Fibroblast of lung (primary cell): Measurements from ENCODE around the gene KIAA1671.
"Not testable (repeated sequence)": the region's sequence is repeated elsewhere in the genome, so short reads cannot be mapped to it uniquely, and the experiment has no call there.

Experiments used
- EZH2 ChIP-seq: IDR thresholded peaks from 2 replicates; pipeline ENCODE4 v1.5.1; 2012; ENCODE audit warnings: low read length, control low read depth, mild to moderate bottlenecking; ENCODE audit errors: missing control alignments
- TF ChIP-seq, protein P1 (sequence below), 2 donors: IDR thresholded peaks in 1 of 2; conservative IDR thresholded peaks in 1 of 2; 1 replicate in 1 of 2; 2 replicates in 1 of 2; pipeline ENCODE4 v1.5.1; 2011 to 2012; ENCODE audit warnings: low read length in 2 of 2, control low read depth in 1 of 2, inconsistent platforms in 1 of 2, low read depth in 1 of 2, mild to moderate bottlenecking in 1 of 2

DNA sequence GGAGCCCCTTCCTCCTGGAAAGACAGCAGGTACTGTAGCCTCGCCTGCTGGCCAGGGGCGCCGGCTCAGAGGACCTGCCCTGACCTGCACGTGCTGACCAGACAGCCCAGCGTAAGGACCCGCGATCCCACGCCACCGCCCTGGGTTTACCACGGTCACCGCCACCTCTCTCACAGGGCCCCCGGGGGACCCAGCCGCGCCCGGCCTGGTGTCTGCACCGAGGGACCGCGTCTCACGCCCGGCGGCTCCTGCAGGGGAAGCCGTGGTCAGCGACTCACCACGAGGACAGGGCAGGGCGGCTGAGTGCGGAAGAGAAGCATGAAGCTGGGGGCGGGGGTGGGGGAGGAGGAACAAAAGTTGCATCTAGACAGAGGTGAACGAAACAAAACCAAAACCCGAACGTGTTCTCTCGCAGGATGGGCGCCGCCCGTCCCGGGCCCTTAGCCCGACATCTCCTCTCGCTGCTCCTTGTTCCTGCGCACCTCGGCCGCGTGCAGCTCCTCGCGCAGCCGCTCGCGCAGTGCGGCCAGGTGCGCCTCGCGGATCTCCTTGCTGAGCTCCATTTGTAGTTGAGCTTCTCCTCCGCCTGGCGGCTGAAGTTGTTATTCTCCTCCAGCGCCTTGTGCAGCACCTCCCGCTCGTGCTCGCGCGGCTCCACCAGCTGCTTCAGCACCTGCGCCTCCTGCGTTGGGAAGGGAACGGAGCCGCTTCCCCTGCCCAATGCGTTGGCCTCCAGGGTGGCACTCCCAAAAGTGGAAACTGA is 226.5 kb downstream of the KIAA1671 start:
- TF ChIP-seq, protein P1, sequence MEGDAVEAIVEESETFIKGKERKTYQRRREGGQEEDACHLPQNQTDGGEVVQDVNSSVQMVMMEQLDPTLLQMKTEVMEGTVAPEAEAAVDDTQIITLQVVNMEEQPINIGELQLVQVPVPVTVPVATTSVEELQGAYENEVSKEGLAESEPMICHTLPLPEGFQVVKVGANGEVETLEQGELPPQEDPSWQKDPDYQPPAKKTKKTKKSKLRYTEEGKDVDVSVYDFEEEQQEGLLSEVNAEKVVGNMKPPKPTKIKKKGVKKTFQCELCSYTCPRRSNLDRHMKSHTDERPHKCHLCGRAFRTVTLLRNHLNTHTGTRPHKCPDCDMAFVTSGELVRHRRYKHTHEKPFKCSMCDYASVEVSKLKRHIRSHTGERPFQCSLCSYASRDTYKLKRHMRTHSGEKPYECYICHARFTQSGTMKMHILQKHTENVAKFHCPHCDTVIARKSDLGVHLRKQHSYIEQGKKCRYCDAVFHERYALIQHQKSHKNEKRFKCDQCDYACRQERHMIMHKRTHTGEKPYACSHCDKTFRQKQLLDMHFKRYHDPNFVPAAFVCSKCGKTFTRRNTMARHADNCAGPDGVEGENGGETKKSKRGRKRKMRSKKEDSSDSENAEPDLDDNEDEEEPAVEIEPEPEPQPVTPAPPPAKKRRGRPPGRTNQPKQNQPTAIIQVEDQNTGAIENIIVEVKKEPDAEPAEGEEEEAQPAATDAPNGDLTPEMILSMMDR (conservative IDR thresholded peaks at IDR 0.05 in 1 of 2, IDR thresholded peaks at IDR 0.05 in 1 of 2; ENCODE audit: low read depth in 1 of 2, low read length in 2 of 2): not testable (repeated sequence)
- not testable (repeated sequence) for TF ChIP-seq EZH2
